OCI-LY7 (cell line): ENCODE results near the gene EPSTI1. TPM values are rescaled to one million over a fixed set of nuclear protein-coding genes. Genes with fewer than 3 reads are reported as not detected.

ENCODE experiments used
- BruUV-seq: library from RNA; stranded (reverse); fragments of 400-500 nt; replicated peaks from 2 replicates; lab custom pipeline; 2021; lab: Mats Ljungman, UMichigan
- CTCF ChIA-PET: fragments of 300-600 bp; sonication (Branson Sonifier 250); formaldehyde crosslinking; loops from one replicate; lab custom pipeline; 2022; ENCODE audit warnings: antibody characterized with exemption; ENCODE audit not compliant: unreplicated experiment; lab: Charles Lee
- POLR2A ChIA-PET: fragments of 300-600 bp; sonication (Branson Sonifier 250); formaldehyde crosslinking; loops from one replicate; lab custom pipeline; 2022; ENCODE audit warnings: antibody characterized with exemption; lab: Charles Lee
- DNase-seq: peaks from one replicate; pipeline ENCODE4 v3.0.0-alpha.2; 2015; ENCODE audit warnings: low spot score
- H2AFZ ChIP-seq: fragments of 200-600 bp; sonication (generic), shearing (Covaris generic); 2 replicates; pipeline ENCODE4 v1.6.1; 2014; ENCODE audit warnings: mild to moderate bottlenecking, antibody characterized with exemption, low read length, moderate library complexity
- H3K27ac ChIP-seq: fragments of 200-600 bp; sonication (generic); 2 replicates; pipeline ENCODE4 v1.5.1; 2014; ENCODE audit warnings: mixed run types, low read depth, mild to moderate bottlenecking, moderate library complexity, low read length, inconsistent platforms; ENCODE audit not compliant: poor library complexity, severe bottlenecking
- H3K36me3 ChIP-seq: fragments of 200-600 bp; sonication (generic); 2 replicates; pipeline ENCODE4 v1.6.1; 2014; ENCODE audit warnings: mild to moderate bottlenecking, antibody characterized with exemption, low read length, moderate library complexity, mixed read lengths; ENCODE audit not compliant: insufficient read depth
- H3K4me1 ChIP-seq: fragments of 200-600 bp; sonication (generic); 2 replicates; pipeline ENCODE4 v1.5.1; 2014; ENCODE audit warnings: mild to moderate bottlenecking, low read length; ENCODE audit not compliant: insufficient read depth, poor library complexity, severe bottlenecking
- H3K4me2 ChIP-seq: fragments of 200-600 bp; sonication (generic); 2 replicates; pipeline ENCODE4 v1.6.1; 2014; ENCODE audit warnings: mild to moderate bottlenecking, low read length
- H3K4me3 ChIP-seq: fragments of 200-600 bp; sonication (generic); 2 replicates; pipeline ENCODE4 v1.5.1; 2014; ENCODE audit warnings: mild to moderate bottlenecking, low read depth, low read length; ENCODE audit not compliant: poor library complexity, severe bottlenecking
- H3K79me2 ChIP-seq: fragments of 200-600 bp; sonication (generic); 2 replicates; pipeline ENCODE4 v1.6.1; 2016; ENCODE audit warnings: low read depth, mild to moderate bottlenecking, low read length, moderate library complexity, mixed read lengths; ENCODE audit not compliant: insufficient read depth
- H3K9me2 ChIP-seq: fragments of 200-600 bp; sonication (generic); 2 replicates; pipeline ENCODE4 v1.6.1; 2016; ENCODE audit warnings: mild to moderate bottlenecking, low read length, mixed read lengths; ENCODE audit not compliant: insufficient read depth
- H3K9me3 ChIP-seq: fragments of 200-600 bp; sonication (generic); 2 replicates; pipeline ENCODE4 v1.6.1; 2014; ENCODE audit warnings: mild to moderate bottlenecking, mixed run types, low read length, mixed read lengths
- H4K20me1 ChIP-seq: fragments of 200-600 bp; sonication (generic); 2 replicates; pipeline ENCODE4 v1.6.1; 2014; ENCODE audit warnings: mild to moderate bottlenecking, antibody characterized with exemption, low read length, moderate library complexity, mixed read lengths; ENCODE audit not compliant: insufficient read depth
- CTCF ChIP-seq: fragments of 200-600 bp; sonication (generic); conservative IDR thresholded peaks from 2 replicates; pipeline ENCODE4 v1.5.1; 2014; ENCODE audit warnings: mild to moderate bottlenecking, antibody characterized with exemption, low read length, moderate library complexity, mixed read lengths
- EZH2phosphoT487 ChIP-seq: fragments of 200-600 bp; sonication (generic); IDR thresholded peaks from 2 replicates; pipeline ENCODE4 v1.6.1; 2018; ENCODE audit warnings: low read depth, borderline replicate concordance, mild to moderate bottlenecking, mixed run types, antibody characterized with exemption, low read length, moderate library complexity, mixed read lengths
- intact Hi-C: fragments of 100-400 bp; cut with micrococcal nuclease; formaldehyde crosslinking; loops from one replicate; pipeline ENCODE4 v1.10.0; 2022; ENCODE audit not compliant: unreplicated experiment
- total RNA-seq, 2 experiments: library from RNA; depleted of rRNA in 1 of 2; stranded (reverse); fragments of >200 nt in 1 of 2; shearing (Covaris generic) in 1 of 2; gene quantifications; 2 replicates each; pipeline ENCODE4 v1.2.3, GENCODE V29; 2014 to 2022

Gene EPSTI1
- total RNA-seq, 2 experiments from 2014 or later = 0.49 to 2.1 TPM

- intact Hi-C loops = no loop called here
- POLR2A ChIA-PET = no interaction called here
- no peaks in the 10 kb centered on the region for H3K79me2 ChIP-seq
- DNase-seq = no peak
- H3K4me3 ChIP-seq = no peak overlapping the region
- no peak overlapping the region for H2AFZ ChIP-seq
- no peaks in the 10 kb centered on the region for H4K20me1 ChIP-seq
- CTCF ChIA-PET = no interaction called here
- no peak for TF ChIP-seq EZH2phosphoT487
- TF ChIP-seq CTCF = no peak
- no peaks in the 10 kb centered on the region for H3K9me3 ChIP-seq
- no peaks in the 10 kb centered on the region for H3K9me2 ChIP-seq
- H3K36me3 ChIP-seq = no peaks in the 10 kb centered on the region
- H3K27ac ChIP-seq = no peak overlapping the region
- peaks cover 4% of the 10 kb centered on the region for H3K4me1 ChIP-seq
- H3K4me2 ChIP-seq = no peak overlapping the region
- BruUV-seq = no TSS peak
Measured at GRCh38 chr13:43026262-43026661, 34.2 kb upstream of the EPSTI1 start.

GRCh38 chr13:43023289-43023963, 31.4 kb upstream of the EPSTI1 start, which contains the start of gene DNAJC15:
TSS of gene DNAJC15 (plus strand) at chr13:43023586. CDS start at chr13:43023627, 41 bp downstream.
- no peak for TF ChIP-seq EZH2phosphoT487
- no peak for TF ChIP-seq CTCF
- Histone ChIP-seq H3K9me3 (no peaks in the 10 kb centered on the region), H3K4me1 (peaks cover 4% of the 10 kb centered on the region), H4K20me1 (no peaks in the 10 kb centered on the region), H3K4me3 (peak within 1 kb of the TSS; percentile 65), H3K36me3 (no peaks in the 10 kb centered on the region), H3K9me2 (no peaks in the 10 kb centered on the region), H2AFZ (peak within 1 kb of the TSS; percentile 91), H3K79me2 (no peaks in the 10 kb centered on the region), H3K4me2 (peak within 1 kb of the TSS; percentile 59), H3K27ac (no peak within 1 kb of the TSS)
- BruUV-seq = no TSS peak
- intact Hi-C loops = no loop called here
- ChIA-PET CTCF (no interaction called here), POLR2A (no interaction called here)
- DNase-seq = peak; percentile 27

- BruUV-seq = no TSS peak
- CTCF ChIA-PET = no interaction called here
Measured at GRCh38 chr13:43022934-43023288, 30.9 kb upstream of the EPSTI1 start.

More at GRCh38 chr13:43022934-43023288, 30.9 kb upstream of the EPSTI1 start:
- Histone ChIP-seq H3K36me3 (no peaks in the 10 kb centered on the region), H3K27ac (no peak overlapping the region), H3K9me2 (no peaks in the 10 kb centered on the region), H3K4me3 (peak overlapping the region; percentile 65), H4K20me1 (no peaks in the 10 kb centered on the region), H3K4me1 (peaks cover 4% of the 10 kb centered on the region), H3K9me3 (no peaks in the 10 kb centered on the region), H2AFZ (peak overlapping the region; percentile 91), H3K4me2 (peak overlapping the region; percentile 59; the same call in 1 of the 2 replicates), H3K79me2 (no peaks in the 10 kb centered on the region)
- POLR2A ChIA-PET = interaction anchor here (0.6 kb wide), 1 partner anchor 244 kb away, joined by 3 read pairs; no protein-coding TSS in a partner anchor
- TF ChIP-seq EZH2phosphoT487 (no peak), CTCF (no peak)
- intact Hi-C loops = no loop called here
- DNase-seq = no peak
